ENCODE results near the gene CEP162. TPM values are rescaled to one million over a fixed set of nuclear protein-coding genes. Genes with fewer than 3 reads are reported as not detected.

The CEP162 gene
- total and polyA plus RNA-seq, 8 donors = 1.4 to 33.9 (median 8.0) TPM

- Histone ChIP-seq H3K9me3 (no peaks in the 10 kb centered on the region), H3K4me3 (no peak overlapping the region), H3K27me3 (no peaks in the 10 kb centered on the region), H3K27ac (no peak overlapping the region), H3K36me3 (no peaks in the 10 kb centered on the region), H3K4me1 (peaks cover 0 to 10% (median 0%) of the 10 kb centered on the region in 4 donors)
- TF ChIP-seq POLR2A (IDR thresholded peaks at IDR 0.05) = no peak
- TF ChIP-seq CTCF (IDR thresholded peaks at IDR 0.05) = no peak
- no peak for TF ChIP-seq EP300 (IDR thresholded peaks at IDR 0.05)
- TF ChIP-seq POLR2AphosphoS5 (IDR thresholded peaks at IDR 0.05) = no peak
- intact Hi-C loops (cut with DNase I; ENCODE audit: low total_unique reads) = no loop called here
- WGBS, 5 donors = 79 to 87% (median 85%) methylated on average over 3 of the region's 3 CpGs
- DNase-seq = no peak
These were observed 33.5 kb upstream of the CEP162 start for GRCh38 chr6:84260926-84261325.

GRCh38 chr6:84260196-84260595 lies 32.8 kb upstream of the CEP162 start:
- 58 to 65% (median 62%) methylated on average over 4 of the region's 4 CpGs for WGBS, 5 donors
- intact Hi-C loops (cut with DNase I; ENCODE audit: low total_unique reads) = no loop called here

GRCh38 chr6:84258866-84259265 lies 31.4 kb upstream of the CEP162 start:
- Histone ChIP-seq H3K27me3 (no peaks in the 10 kb centered on the region), H3K4me3 (no peak overlapping the region), H3K27ac (no peak overlapping the region), H3K9me3 (no peaks in the 10 kb centered on the region), H3K36me3 (no peaks in the 10 kb centered on the region), H3K4me1 (peaks cover 0 to 10% (median 0%) of the 10 kb centered on the region in 4 donors)
- WGBS, 5 donors = 66 to 91% (median 86%) methylated on average over 4 of the region's 4 CpGs
- no peak for TF ChIP-seq EP300 (IDR thresholded peaks at IDR 0.05)
- no peak for TF ChIP-seq CTCF (IDR thresholded peaks at IDR 0.05)
- intact Hi-C loops (cut with DNase I; ENCODE audit: low total_unique reads) = no loop called here
- no peak for DNase-seq

More at GRCh38 chr6:84260196-84260595, 32.8 kb upstream of the CEP162 start:
- H3K4me1 ChIP-seq = peaks cover 0 to 10% (median 0%) of the 10 kb centered on the region in 4 donors
- no peak overlapping the region for H3K27ac ChIP-seq
- DNase-seq = no peak
- no peaks in the 10 kb centered on the region for H3K27me3 ChIP-seq
- H3K9me3 ChIP-seq = no peaks in the 10 kb centered on the region
- no peaks in the 10 kb centered on the region for H3K36me3 ChIP-seq
- no peak for TF ChIP-seq POLR2AphosphoS5 (IDR thresholded peaks at IDR 0.05)
- TF ChIP-seq POLR2A (IDR thresholded peaks at IDR 0.05) = no peak
- TF ChIP-seq EP300 (IDR thresholded peaks at IDR 0.05) = no peak
- TF ChIP-seq CTCF (IDR thresholded peaks at IDR 0.05) = no peak
- no peak overlapping the region for H3K4me3 ChIP-seq

GRCh38 chr6:84258268-84258667 lies 30.8 kb upstream of the CEP162 start:
- no peak for DNase-seq
- Histone ChIP-seq H3K4me3 (no peak overlapping the region), H3K9me3 (no peaks in the 10 kb centered on the region), H3K4me1 (peaks cover 0 to 10% (median 0%) of the 10 kb centered on the region in 4 donors), H3K36me3 (no peaks in the 10 kb centered on the region), H3K27me3 (no peaks in the 10 kb centered on the region), H3K27ac (no peak overlapping the region)
- no peak for TF ChIP-seq EP300 (IDR thresholded peaks at IDR 0.05)
- TF ChIP-seq CTCF (IDR thresholded peaks at IDR 0.05) = no peak
- TF ChIP-seq POLR2AphosphoS5 (IDR thresholded peaks at IDR 0.05) = no peak
- no peak for TF ChIP-seq POLR2A (IDR thresholded peaks at IDR 0.05)
- intact Hi-C loops (cut with DNase I; ENCODE audit: low total_unique reads) = no loop called here
- 32 to 44% (median 35%) methylated on average over 2 of the region's 2 CpGs for whole genome bisulfite sequencing, 5 donors

All from stomach (tissue), 9 donors.